ENCODE data around the gene CNTN1.

GRCh38 chr12:40672741-40673271, 19.4 kb upstream of the CNTN1 start:
- TF ChIP-seq EP300 (IDR thresholded peaks at IDR 0.05) (no peak), CTCF (IDR thresholded peaks at IDR 0.05) (no peak)
